Kidney (tissue), 14 donors: ENCODE measurements around the gene GALNT14. TPM values are rescaled to one million over a fixed set of nuclear protein-coding genes. Genes with fewer than 3 reads are reported as not detected.

ENCODE experiments used
- DNase-seq, 5 donors: peaks; one replicate each; pipeline ENCODE4 v3.0.0-alpha.2; 2013 to 2020
- FAIRE-seq: peaks from 2 replicates; lab custom pipeline; 2012; peaks lifted over from hg19 to GRCh38; lab: Jason Lieb, UNC
- H3K27ac ChIP-seq, 2 donors: one replicate each; pipeline ENCODE4 v1.7.0; 2013; ENCODE audit warnings: low read depth in 2 of 2, low read length in 2 of 2, inconsistent platforms in 1 of 2
- H3K27me3 ChIP-seq: one replicate; pipeline ENCODE4 v1.7.1; 2013; ENCODE audit warnings: low read length, inconsistent platforms; ENCODE audit not compliant: control insufficient read depth, insufficient read depth
- H3K36me3 ChIP-seq, 3 donors: one replicate each; pipeline versions ENCODE4 v1.7.0 to v1.7.1; 2013; ENCODE audit warnings: low read length in 3 of 3, control low read depth in 1 of 3, inconsistent platforms in 1 of 3; ENCODE audit not compliant: insufficient read depth in 3 of 3, control insufficient read depth in 2 of 3
- H3K4me1 ChIP-seq, 3 donors: one replicate each; pipeline versions ENCODE4 v1.7.0 to v1.7.1; 2013; ENCODE audit warnings: low read length in 3 of 3, inconsistent platforms in 1 of 3, low read depth in 1 of 3; ENCODE audit not compliant: control insufficient read depth in 2 of 3, insufficient read depth in 2 of 3
- H3K4me3 ChIP-seq, 3 donors: one replicate each; pipeline versions ENCODE4 v1.7.0 to v1.8.1; 2013; ENCODE audit warnings: low read length in 3 of 3, control low read depth in 1 of 3, inconsistent platforms in 1 of 3
- H3K9ac ChIP-seq, 3 donors: one replicate each; pipeline versions ENCODE4 v1.7.0 to v1.7.1; 2013; ENCODE audit warnings: low read length in 3 of 3, control low read depth in 1 of 3, inconsistent platforms in 1 of 3
- H3K9me3 ChIP-seq, 3 donors: one replicate each; pipeline versions ENCODE4 v1.7.0 to v1.7.1; 2013; ENCODE audit warnings: low read length in 3 of 3, control low read depth in 1 of 3, inconsistent platforms in 1 of 3; ENCODE audit not compliant: control insufficient read depth in 2 of 3, insufficient read depth in 1 of 3
- intact Hi-C: fragments of 100-400 bp; cut with DNase I; formaldehyde crosslinking; loops from one replicate; pipeline ENCODE4 v1.11.1; 2022
- polyA plus RNA-seq: library from polyadenylated mRNA; stranded (reverse); fragments of 350-450 nt; fragmentation: Illumina TruSeq; extraction: RNeasy Lipid Tissue Mini Kit (QIAGEN cat#74804); gene quantifications from one replicate; pipeline ENCODE4 v1.2.3, GENCODE V29; 2014; ENCODE audit warnings: low read depth, low replicate concordance; ENCODE audit not compliant: insufficient read depth
- total RNA-seq: library from RNA; stranded (reverse); fragmentation: NEBNext Ultra II Directional; extraction: Animal tissue kit (Norgen Biotek cat#: 25700); gene quantifications from one replicate; pipeline ENCODE4 v1.2.1, GENCODE V29; 2021
- TF ChIP-seq, protein P1 (sequence below): IDR thresholded peaks from 3 replicates; pipeline ENCODE4 v1.5.1; 2012; ENCODE audit warnings: mild to moderate bottlenecking, moderate library complexity, borderline replicate concordance; ENCODE audit not compliant: insufficient read depth; ENCODE audit errors: extremely low read depth
- donor health status: control.
- donor health status: control.
- donor health status: control.
- donor health status: control.
- donor health status: control.
- donor health status: DM: yes; HTN: yes; CAD: no.
- donor health status: Normal renal cell carcinoma (clear cell type).

GALNT14 gene
- total and polyA plus RNA-seq, 2 donors from 2014 or later: 84.6 to 90.3 TPM

DNA sequence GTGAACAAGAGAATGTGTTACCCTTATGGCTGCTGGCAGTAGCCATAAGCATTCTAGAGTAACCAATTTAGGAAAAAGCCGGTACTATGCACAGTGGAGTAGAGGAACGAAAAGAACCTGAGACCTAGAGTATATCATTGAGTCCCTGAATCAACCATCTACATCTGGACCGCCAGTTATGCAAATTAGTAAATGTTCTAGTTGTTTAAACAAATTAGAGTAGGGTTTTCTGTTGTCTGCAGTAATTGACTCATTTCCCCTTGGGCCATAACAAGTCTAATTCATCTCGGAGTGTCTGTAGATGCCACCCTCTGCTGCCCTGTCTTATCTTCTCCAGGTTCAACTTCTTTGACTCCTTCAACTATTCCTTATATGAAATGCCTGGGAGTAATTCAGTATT is 270.9 kb downstream of the GALNT14 start:
- H3K9ac ChIP-seq: no peak overlapping the region
- H3K9me3 ChIP-seq: no peaks in the 10 kb centered on the region
- H3K27ac ChIP-seq: no peak overlapping the region
- H3K27me3 ChIP-seq: no peaks in the 10 kb centered on the region
- no peak for FAIRE-seq
- TF ChIP-seq, protein P1, sequence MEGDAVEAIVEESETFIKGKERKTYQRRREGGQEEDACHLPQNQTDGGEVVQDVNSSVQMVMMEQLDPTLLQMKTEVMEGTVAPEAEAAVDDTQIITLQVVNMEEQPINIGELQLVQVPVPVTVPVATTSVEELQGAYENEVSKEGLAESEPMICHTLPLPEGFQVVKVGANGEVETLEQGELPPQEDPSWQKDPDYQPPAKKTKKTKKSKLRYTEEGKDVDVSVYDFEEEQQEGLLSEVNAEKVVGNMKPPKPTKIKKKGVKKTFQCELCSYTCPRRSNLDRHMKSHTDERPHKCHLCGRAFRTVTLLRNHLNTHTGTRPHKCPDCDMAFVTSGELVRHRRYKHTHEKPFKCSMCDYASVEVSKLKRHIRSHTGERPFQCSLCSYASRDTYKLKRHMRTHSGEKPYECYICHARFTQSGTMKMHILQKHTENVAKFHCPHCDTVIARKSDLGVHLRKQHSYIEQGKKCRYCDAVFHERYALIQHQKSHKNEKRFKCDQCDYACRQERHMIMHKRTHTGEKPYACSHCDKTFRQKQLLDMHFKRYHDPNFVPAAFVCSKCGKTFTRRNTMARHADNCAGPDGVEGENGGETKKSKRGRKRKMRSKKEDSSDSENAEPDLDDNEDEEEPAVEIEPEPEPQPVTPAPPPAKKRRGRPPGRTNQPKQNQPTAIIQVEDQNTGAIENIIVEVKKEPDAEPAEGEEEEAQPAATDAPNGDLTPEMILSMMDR: no peak
- no peak for DNase-seq
- intact Hi-C loops: no loop called here
- H3K4me3 ChIP-seq: no peak overlapping the region
- H3K36me3 ChIP-seq: no peaks in the 10 kb centered on the region
- H3K4me1 ChIP-seq: no peaks in the 10 kb centered on the region

DNA sequence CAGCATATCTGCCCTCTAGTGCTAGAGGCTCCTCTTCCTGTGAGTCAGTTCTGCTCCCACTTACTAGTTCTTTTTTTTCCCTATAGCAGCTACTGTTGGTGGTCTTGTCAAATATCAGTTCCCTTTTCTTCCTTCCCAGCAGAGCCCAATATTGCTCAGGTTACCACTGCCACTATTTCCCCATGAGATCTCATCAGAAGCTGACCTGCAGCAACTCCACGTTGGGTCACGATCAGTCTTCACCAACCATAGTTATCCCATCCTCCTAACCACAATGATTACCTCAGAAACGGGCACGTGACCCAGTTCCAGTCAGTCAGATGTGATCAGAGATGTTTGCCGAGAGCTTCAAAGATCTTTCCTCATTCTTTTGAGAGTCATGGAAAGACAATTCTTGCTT is 271.3 kb downstream of the GALNT14 start:
- Histone ChIP-seq H3K9ac (no peak overlapping the region), H3K27ac (no peak overlapping the region), H3K36me3 (no peaks in the 10 kb centered on the region), H3K4me3 (no peak overlapping the region), H3K4me1 (no peaks in the 10 kb centered on the region), H3K9me3 (no peaks in the 10 kb centered on the region), H3K27me3 (no peaks in the 10 kb centered on the region)
- FAIRE-seq (no peak), DNase-seq (no peak)
- TF ChIP-seq, protein P1: no peak
- intact Hi-C loops: no loop called here

DNA sequence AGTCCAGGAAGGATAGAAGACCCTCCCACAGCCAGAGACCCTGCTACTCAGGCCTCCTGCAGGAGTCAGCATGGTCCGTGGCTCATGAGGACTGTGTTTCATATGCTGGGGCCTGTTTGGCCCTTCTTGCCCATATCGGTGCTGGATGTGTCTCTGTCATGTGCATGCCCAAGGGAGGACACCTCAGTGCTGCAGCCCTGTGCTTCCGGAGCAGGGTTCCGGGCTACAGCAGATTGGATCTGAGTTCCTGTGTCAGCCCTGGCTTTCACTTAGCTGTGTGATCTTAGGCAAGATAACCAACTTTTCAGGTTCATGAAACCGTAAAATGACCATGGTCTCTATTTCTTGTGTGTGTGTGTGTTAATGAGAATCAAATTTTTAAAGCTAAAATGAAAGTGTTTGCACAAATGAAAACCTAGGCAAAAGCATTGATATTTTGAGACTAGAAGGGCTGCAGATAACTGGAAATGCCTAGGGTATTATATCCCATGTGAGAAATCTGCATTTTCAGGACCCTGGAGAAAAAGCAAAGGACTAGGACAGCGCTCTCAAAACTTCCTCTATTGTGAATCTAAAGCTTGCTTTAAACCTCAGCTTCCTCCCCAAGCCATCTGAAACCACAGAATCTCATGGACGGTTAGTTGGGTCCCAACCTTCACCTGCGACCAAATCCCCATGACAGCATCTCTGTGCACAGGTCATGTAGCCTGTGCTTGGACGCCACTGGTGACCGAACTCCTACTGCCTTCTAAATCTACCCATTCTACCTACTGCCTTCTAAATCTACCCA is 272.2 kb downstream of the GALNT14 start:
- H3K9ac ChIP-seq: no peak overlapping the region
- FAIRE-seq (no peak), DNase-seq (no peak)
- no peaks in the 10 kb centered on the region for H3K27me3 ChIP-seq
- H3K36me3 ChIP-seq: no peaks in the 10 kb centered on the region
- no peak overlapping the region for H3K4me3 ChIP-seq
- no peak overlapping the region for H3K27ac ChIP-seq
- no peaks in the 10 kb centered on the region for H3K4me1 ChIP-seq
- TF ChIP-seq, protein P1: no peak
- no peaks in the 10 kb centered on the region for H3K9me3 ChIP-seq
- intact Hi-C loops: no loop called here
